IPS-20b (cell line): ENCODE measurements around the gene SMYD4.
A peak's percentile ranks its signal among the peaks of the same experiment; 100 is the strongest.
"Not testable (repeated sequence)": the region's sequence is repeated elsewhere in the genome, so short reads cannot be mapped to it uniquely, and the experiment has no call there.

Source experiments
- H3K27ac ChIP-seq: one replicate; pipeline ENCODE4 v1.5.1; 2013; ENCODE audit warnings: low read length
- H3K27me3 ChIP-seq: 2 replicates; pipeline ENCODE4 v1.6.1; 2013; ENCODE audit warnings: mild to moderate bottlenecking, low read length, inconsistent platforms; ENCODE audit not compliant: insufficient read depth
- H3K36me3 ChIP-seq: 2 replicates; pipeline ENCODE4 v1.6.1; 2013; ENCODE audit warnings: low read depth, mild to moderate bottlenecking, inconsistent platforms, low read length, moderate library complexity; ENCODE audit not compliant: insufficient read depth
- H3K4me1 ChIP-seq: 2 replicates; pipeline ENCODE4 v1.6.1; 2013; ENCODE audit warnings: mild to moderate bottlenecking, control low read depth, inconsistent platforms, low read length, moderate library complexity; ENCODE audit not compliant: insufficient read depth
- H3K4me3 ChIP-seq: 2 replicates; pipeline ENCODE4 v1.5.1; 2013; ENCODE audit warnings: mild to moderate bottlenecking, low read length, inconsistent platforms
- H3K9ac ChIP-seq: 2 replicates; pipeline ENCODE4 v1.6.1; 2013; ENCODE audit warnings: low read depth, mild to moderate bottlenecking, inconsistent platforms, low read length, moderate library complexity
- H3K9me3 ChIP-seq: 2 replicates; pipeline ENCODE4 v1.6.1; 2013; ENCODE audit warnings: mild to moderate bottlenecking, low read depth, low read length, inconsistent platforms; ENCODE audit not compliant: insufficient read depth

SMYD4 gene

GRCh38 chr17:1776857-1777256 is 52.8 kb downstream of the SMYD4 start:
- H3K27me3 ChIP-seq, result no peaks in the 10 kb centered on the region
- no peak overlapping the region for H3K9ac ChIP-seq
- no peaks in the 10 kb centered on the region for H3K4me1 ChIP-seq
- H3K27ac ChIP-seq, result no peak overlapping the region
- no peak overlapping the region for H3K4me3 ChIP-seq
- H3K36me3 ChIP-seq, result peaks cover 55% of the 10 kb centered on the region
- no peaks in the 10 kb centered on the region for H3K9me3 ChIP-seq

GRCh38 chr17:1776328-1776727 is 53.4 kb downstream of the SMYD4 start:
- H3K9me3 ChIP-seq, result no peaks in the 10 kb centered on the region
- no peak overlapping the region for H3K4me3 ChIP-seq
- no peak overlapping the region for H3K9ac ChIP-seq
- H3K36me3 ChIP-seq, result peaks cover 50% of the 10 kb centered on the region
- H3K4me1 ChIP-seq, result no peaks in the 10 kb centered on the region
- no peaks in the 10 kb centered on the region for H3K27me3 ChIP-seq
- no peak overlapping the region for H3K27ac ChIP-seq

- no peak overlapping the region for H3K27ac ChIP-seq
- peaks cover 6% of the 10 kb centered on the region for H3K4me1 ChIP-seq
- no peaks in the 10 kb centered on the region for H3K27me3 ChIP-seq
- H3K9me3 ChIP-seq, result no peaks in the 10 kb centered on the region
- H3K9ac ChIP-seq, result no peak overlapping the region
- no peak overlapping the region for H3K4me3 ChIP-seq
- H3K36me3 ChIP-seq, result peaks cover 39% of the 10 kb centered on the region
These were observed 55.1 kb downstream of the SMYD4 start for GRCh38 chr17:1774390-1775176.

- Histone ChIP-seq H3K4me3 (no peak overlapping the region), H3K36me3 (peaks cover 36% of the 10 kb centered on the region), H3K9ac (no peak overlapping the region), H3K27ac (no peak overlapping the region), H3K4me1 (peaks cover 8% of the 10 kb centered on the region), H3K9me3 (no peaks in the 10 kb centered on the region), H3K27me3 (no peaks in the 10 kb centered on the region)
These were observed 56.0 kb downstream of the SMYD4 start for GRCh38 chr17:1773696-1774181.

GRCh38 chr17:1773000-1773695 is 56.6 kb downstream of the SMYD4 start:
- not testable (repeated sequence) for H3K27me3 ChIP-seq, H3K9me3 ChIP-seq, H3K27ac ChIP-seq, H3K4me1 ChIP-seq, H3K4me3 ChIP-seq, H3K9ac ChIP-seq
- H3K36me3 ChIP-seq, result peaks cover 30% of the 10 kb centered on the region

- Histone ChIP-seq H3K4me3 (no peak overlapping the region), H3K9me3 (no peaks in the 10 kb centered on the region), H3K9ac (peak overlapping the region; percentile 61), H3K27me3 (no peaks in the 10 kb centered on the region), H3K27ac (peak overlapping the region; percentile 38), H3K36me3 (0 out of 2 replicates have a peak, but pooled peaks cover 3% of the 10 kb centered on the region), H3K4me1 (peaks cover 8% of the 10 kb centered on the region)
These were observed 59.8 kb downstream of the SMYD4 start for GRCh38 chr17:1769822-1770477.

GRCh38 chr17:1767358-1767757 is 62.3 kb downstream of the SMYD4 start:
- Histone ChIP-seq H3K4me3 (no peak overlapping the region), H3K27me3 (no peaks in the 10 kb centered on the region), H3K9ac (no peak overlapping the region), H3K4me1 (peaks cover 16% of the 10 kb centered on the region), H3K36me3 (no peaks in the 10 kb centered on the region), H3K27ac (no peak overlapping the region), H3K9me3 (no peaks in the 10 kb centered on the region)

- Histone ChIP-seq H3K4me3 (no peak overlapping the region), H3K36me3 (no peaks in the 10 kb centered on the region), H3K9me3 (no peaks in the 10 kb centered on the region), H3K4me1 (peaks cover 23% of the 10 kb centered on the region), H3K9ac (no peak overlapping the region), H3K27ac (no peak overlapping the region), H3K27me3 (no peaks in the 10 kb centered on the region)
These were observed 63.1 kb downstream of the SMYD4 start for GRCh38 chr17:1766382-1767135.

- H3K9me3 ChIP-seq, result no peaks in the 10 kb centered on the region
- peaks cover 23% of the 10 kb centered on the region for H3K4me1 ChIP-seq
- no peak overlapping the region for H3K4me3 ChIP-seq
- H3K27ac ChIP-seq, result no peak overlapping the region
- no peaks in the 10 kb centered on the region for H3K27me3 ChIP-seq
- H3K36me3 ChIP-seq, result no peaks in the 10 kb centered on the region
- H3K9ac ChIP-seq, result no peak overlapping the region
These were observed 64.1 kb downstream of the SMYD4 start for GRCh38 chr17:1765576-1765975.

DNA sequence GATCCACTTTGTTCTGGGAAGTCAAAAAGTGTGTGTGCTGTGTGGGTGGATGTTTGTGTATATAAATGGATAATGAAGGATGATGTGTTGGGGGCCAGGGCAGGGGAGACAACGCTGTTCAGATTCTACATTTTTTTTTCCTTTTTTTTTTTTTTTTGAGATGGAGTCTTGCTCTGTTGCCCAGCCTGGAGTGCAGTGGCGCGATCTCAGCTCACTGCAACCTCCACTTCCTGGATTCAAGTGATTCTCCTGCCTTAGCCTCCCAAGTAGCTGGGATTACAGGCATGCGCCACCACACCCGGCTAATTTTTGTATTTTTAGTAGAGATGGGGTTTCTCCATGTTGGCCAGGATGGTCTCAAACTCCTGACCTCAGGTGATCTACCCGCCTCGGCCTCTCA is 65.0 kb downstream of the SMYD4 start:
- H3K4me3 ChIP-seq, H3K27me3 ChIP-seq, H3K9ac ChIP-seq, H3K36me3 ChIP-seq, H3K27ac ChIP-seq, H3K9me3 ChIP-seq: not testable (repeated sequence)
- peaks cover 19% of the 10 kb centered on the region for H3K4me1 ChIP-seq

DNA sequence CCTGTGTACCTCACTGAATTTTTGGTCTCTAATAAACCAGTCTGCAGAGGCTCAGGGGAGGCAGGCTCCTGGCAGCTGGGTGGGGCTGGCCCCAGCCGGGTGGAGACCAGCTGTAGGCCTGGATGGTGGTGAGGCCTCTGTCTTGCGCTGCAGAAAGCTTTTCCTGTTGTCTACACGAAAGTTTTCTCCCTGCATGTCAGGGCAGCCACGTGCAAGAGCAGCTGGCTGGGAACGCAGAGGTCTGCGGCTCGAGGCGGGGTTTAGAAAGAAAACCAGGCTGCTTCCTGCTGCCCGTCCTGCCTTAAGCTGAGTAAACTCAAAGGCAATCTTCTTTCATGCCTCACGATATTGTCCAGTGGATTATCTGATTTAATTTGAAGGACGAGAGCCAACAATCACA is 65.4 kb downstream of the SMYD4 start:
- Histone ChIP-seq H3K4me3 (no peak overlapping the region), H3K9ac (no peak overlapping the region)

More for the DNA sequence above, 65.4 kb downstream of the SMYD4 start:
- peaks cover 15% of the 10 kb centered on the region for H3K4me1 ChIP-seq
- no peaks in the 10 kb centered on the region for H3K36me3 ChIP-seq
- no peaks in the 10 kb centered on the region for H3K9me3 ChIP-seq
- H3K27me3 ChIP-seq, result no peaks in the 10 kb centered on the region
- H3K27ac ChIP-seq, result no peak overlapping the region
